Fibroblast of skin of right quadriceps (primary cell): ENCODE measurements around the gene ITGAL.
A peak's percentile ranks its signal among the peaks of the same experiment; 100 is the strongest.

Source experiments
- DNase-seq: peaks from one replicate; pipeline ENCODE4 v3.0.0-alpha.2; 2013

The ITGAL gene

GRCh38 chr16:30552956-30553355 lies 80.4 kb downstream of the ITGAL start:
- DNase-seq = no peak

- no peak for DNase-seq
Measured at GRCh38 chr16:30553393-30553899, 80.9 kb downstream of the ITGAL start.

DNA sequence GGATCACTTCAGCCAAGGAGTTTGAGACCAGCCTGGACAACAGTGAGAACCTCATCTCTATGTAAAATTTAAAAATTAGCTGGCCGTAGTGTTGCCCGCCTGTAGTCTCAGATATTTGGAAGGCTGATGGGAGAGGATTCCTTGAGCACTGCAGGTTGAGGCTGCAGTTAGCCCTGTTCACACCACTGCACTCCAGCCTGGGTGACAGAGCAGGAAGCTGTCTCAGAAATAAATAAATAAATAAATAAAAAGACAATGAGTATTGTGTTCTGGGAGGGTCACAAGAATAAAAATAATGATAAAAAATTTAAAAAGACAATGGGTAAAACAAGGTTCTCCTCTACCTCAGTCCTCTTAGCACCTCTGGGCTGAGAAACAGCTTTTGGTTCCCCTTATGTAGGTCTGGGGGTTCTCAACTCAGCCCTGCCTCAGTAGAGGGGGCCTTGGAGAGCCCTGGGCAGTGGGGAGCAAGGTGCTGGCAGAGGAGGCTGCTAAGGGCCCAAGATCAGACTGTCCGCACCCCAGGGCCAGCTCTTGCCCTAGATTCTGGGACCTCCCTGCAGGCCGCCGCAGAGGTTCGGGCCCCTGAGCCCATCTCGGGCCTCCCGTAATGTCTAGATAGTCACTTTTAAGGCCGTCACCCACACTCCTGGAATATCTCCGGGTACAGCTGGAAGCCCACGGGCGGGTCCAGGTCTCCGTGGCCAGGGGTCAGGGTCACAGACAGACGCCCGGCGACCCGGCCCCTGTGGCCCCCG lies 82.2 kb downstream of the ITGAL start:
- DNase-seq = no peak

GRCh38 chr16:30555315-30556124 lies 83.0 kb downstream of the ITGAL start:
- no peak for DNase-seq

DNA sequence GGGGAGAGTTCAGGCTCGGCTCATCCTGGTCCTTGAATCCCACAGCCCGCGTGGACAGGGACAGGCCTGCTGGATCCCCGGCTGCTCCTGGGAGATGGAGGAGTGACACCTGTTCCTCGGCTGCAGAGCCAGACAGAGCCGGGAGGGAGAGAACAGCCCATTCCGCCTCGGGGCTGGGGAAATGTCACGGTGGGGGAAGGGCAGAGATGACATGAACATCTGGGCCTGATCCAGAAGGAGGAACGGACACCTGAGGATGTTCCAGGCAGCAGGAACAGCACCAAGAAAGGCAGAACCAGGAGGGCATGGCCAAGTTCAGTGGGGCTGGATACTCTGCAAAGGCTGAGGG lies 83.6 kb downstream of the ITGAL start:
- no peak for DNase-seq

- DNase-seq = no peak
Measured at GRCh38 chr16:30557707-30557956, 85.1 kb downstream of the ITGAL start.

DNA sequence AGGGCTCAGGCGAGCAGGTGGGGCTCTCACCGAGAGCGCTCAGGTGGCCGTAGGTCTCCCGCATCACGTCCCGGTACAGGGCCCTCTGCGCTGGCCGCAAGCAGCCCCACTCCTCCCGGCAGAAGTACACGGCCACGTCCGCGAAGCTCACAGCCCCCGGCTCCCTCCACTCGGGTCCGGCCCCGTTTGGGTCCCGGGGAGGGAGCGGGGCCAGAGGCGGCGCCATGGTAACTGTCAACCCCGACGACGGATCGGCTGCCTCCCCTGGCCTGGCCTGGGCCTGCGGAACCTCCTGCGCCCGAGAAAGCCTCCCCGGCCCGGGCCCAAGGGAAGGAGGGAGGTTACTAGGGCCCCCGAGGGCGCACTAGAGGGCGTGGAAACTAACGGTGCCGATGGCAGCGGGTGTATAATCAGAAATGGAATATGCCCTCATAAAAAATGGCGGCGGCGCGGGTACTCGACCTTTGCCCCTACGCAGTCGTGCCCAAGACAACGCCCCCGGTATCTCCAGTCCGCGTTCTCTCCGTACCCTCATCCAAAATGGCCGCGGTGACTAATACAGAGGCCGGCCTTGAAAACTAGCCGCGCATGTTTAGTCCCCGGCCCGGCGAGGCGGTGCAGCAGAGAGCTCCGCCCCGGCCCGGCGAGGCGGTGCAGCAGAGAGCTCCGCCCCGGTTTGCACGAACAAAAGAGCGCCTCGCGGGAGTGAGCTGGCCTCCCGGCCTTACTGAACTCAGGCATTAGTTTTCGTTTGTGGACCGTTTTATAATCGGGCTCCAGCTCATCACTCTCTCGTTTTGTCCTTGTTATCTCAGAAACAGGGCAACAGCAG lies 85.6 kb downstream of the ITGAL start, which contains the start of gene ZNF764:
ZNF764 (minus strand) TSS at position 418 of the 832 bp plus-strand sequence; CDS start at position 226, 192 bp downstream.
- DNase-seq = peak; percentile 99

DNA sequence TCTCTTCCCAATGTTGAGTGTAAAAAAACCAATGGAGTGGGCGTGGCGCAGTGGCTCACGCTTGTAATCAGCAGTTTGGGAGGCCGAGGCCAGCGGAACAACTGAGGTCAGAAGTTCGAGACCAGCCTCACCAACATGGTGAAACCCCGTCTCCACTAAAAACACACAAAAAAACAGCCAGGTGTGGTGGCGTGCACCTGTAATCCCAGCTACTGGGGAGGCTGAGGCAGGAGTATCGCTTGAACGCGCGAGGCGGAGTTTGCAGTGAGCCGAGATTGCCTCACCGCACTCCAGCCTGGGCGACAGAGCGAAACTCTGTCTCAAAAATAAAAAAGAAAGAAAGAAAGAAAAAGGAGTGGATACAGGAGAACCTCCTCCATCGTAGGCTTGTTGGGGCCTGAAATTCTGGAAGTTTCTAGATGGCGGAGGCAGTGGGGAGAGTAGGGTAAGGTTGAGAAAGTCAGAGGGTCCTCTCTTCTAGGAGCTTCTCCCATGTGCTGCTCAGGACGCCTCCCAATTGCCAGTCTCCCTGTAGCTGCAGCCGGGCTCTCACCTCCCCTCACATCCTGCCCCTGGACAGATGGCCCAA lies 86.3 kb downstream of the ITGAL start:
- no peak for DNase-seq

GRCh38 chr16:30559690-30560089 lies 87.1 kb downstream of the ITGAL start:
- no peak for DNase-seq

GRCh38 chr16:30561089-30561816 lies 88.7 kb downstream of the ITGAL start:
- no peak for DNase-seq

- no peak for DNase-seq
Measured at GRCh38 chr16:30562021-30562420, 89.5 kb downstream of the ITGAL start.

DNA sequence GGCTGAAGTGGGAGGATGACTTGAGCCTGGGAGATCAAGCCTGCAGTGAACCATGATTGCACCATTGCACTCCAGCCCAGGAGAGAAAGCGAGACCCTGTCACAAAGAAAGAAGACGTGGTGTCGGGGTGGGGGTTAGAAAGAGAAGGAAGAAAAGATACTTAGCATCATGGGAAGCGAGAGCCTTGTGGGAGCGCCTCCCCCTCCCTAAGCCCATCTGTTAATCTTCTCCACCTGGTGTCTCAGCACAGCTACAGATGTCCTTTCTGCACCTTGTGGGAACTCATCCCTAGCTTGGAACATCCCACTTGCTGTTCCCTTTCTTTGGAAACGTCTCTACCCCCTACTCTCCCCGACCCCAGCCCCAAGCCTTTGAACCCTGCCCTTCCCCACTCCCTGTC lies 93.0 kb downstream of the ITGAL start:
- no peak for DNase-seq

- DNase-seq = no peak
Measured at GRCh38 chr16:30565984-30566383, 93.4 kb downstream of the ITGAL start.

- DNase-seq = no peak
Measured at GRCh38 chr16:30566531-30566930, 94.0 kb downstream of the ITGAL start.

DNA sequence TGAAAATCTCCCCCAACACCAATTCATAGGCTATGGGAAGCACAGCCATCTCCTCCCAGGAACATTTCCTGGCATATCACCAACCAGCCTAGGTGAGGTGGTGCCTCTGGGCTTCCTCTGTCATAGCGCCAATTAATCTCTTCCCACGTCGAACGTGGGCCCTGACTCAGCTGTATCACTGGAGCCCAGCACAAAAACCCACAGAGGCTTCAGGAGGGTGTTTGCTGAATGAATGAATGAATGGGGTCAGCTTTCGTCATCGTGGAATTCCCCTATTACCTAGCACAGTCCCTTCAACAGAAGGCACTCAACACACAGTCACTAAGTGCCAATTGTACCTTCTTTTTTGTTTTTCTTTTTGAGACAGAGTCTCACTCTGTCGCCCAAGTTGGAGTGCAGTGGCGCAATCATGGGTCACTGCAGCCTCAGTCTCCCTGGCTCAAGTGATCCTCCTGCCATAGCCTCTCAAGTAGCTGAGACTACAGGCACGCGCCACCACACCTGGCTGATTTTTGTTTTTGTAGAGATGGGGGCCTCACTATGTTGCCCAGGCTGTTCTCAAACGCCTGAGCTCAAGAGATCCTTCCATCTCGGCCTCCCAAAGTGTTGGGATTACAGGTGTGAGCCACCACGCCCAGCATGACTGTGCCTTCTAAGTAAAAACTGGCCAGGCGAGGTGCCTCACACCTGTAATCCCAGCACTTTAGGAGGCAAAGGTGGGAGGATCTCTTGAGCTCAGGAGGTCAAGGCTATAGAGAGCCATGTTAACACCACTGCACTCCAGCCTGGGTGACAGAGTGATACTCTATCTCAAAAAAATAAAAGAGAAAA lies 94.8 kb downstream of the ITGAL start:
- DNase-seq = no peak

DNA sequence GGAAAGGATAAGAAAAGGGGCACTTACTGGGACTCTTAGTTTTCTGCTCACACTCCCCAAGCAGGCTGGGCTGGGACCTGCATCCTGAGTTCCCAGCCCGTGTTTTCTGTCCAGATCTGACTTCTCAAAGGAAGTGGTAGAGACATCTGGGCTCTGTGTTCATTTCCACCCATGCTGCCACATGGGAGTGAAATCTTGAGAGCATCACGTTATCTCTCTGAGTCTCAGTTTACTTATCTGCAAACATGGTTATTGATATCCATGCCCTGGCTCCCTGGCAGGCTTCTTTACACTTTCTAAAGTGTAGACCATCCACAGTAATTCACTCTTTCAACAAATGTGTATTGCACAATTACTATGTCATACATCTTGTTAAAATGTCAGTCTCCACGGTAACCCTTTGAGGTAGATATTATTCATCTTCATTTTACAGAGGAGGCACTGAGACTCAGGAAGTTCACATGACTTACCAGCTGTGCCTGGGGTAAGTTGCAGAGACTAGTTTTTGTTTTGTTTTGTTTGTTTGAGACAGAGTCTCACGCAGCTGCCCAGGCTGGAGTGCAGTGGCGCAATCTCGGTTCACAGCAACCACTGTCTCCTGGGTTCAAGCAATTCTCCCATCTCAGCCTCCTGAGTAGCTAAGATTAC lies 95.6 kb downstream of the ITGAL start:
- peak; percentile 67 for DNase-seq

- no peak for DNase-seq
Measured at GRCh38 chr16:30569281-30569680, 96.7 kb downstream of the ITGAL start.

DNA sequence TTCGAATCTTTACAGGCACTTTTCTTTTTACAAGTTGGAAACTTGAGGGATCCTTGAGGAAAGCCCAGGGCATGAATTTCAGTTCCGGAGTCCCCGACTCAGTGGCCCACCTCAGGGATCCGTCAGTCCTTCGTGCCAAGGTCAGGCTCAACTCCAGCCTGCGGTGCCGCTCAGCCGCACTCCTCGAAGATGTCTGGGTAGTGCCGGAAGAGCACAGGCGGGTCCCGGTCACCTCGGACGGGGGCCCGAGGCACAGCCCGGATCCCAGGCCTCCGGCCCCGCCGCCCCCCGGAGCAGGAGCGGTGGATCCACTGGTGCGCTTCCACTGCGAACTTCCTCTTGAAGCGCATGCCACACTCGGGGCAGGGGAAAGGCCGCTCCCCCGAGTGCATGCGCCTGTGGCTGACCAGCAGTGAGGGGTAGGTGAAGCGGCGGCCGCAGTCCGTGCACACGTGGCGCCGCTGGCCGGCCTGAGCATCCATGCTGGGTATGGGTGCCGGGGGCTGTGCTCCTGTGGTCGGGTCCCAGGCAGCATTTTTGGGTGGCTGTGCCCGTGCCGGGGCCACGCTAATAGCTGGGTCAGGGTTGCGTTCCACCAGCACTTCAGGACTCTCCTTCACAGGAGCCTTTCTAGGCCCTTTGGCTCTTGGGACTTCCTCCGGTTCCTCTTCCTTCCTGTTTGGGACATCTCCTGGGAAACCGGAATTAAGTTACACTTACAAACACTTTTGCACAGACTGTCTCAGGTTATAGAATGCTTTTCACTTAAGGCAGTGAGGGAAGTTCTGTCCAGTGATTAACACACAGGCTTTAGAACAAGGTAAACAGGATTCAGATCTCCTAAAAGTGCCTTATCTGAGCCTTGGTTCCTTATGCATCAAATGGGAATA lies 97.4 kb downstream of the ITGAL start:
- DNase-seq = no peak

- peak; percentile 27 for DNase-seq
Measured at GRCh38 chr16:30570636-30571444, 98.3 kb downstream of the ITGAL start.
